RWPE1 (cell line): Measurements from ENCODE around the gene AP4S1.

ENCODE experiments used
- CTCF ChIA-PET: fragments of 350-600 bp; sonication (Branson Sonifier 250); formaldehyde crosslinking; extraction: SDS; loops from one replicate; lab custom pipeline; 2021; lab: Yijun Ruan, JAX
- POLR2A ChIA-PET: fragments of 400-600 bp; formaldehyde crosslinking; extraction: SDS; loops from one replicate; lab custom pipeline; 2020; ENCODE audit warnings: antibody characterized with exemption; ENCODE audit not compliant: low non-redundant PET; lab: Yijun Ruan, JAX
- DNase-seq: peaks from one replicate; pipeline ENCODE4 v3.0.0; 2012; ENCODE audit warnings: low spot score
- H3K27ac ChIP-seq: fragments of 450-650 bp; 2 replicates; pipeline ENCODE4 v1.5.1; 2017
- TF ChIP-seq, protein P1 (sequence below): fragments of 450-650 bp; conservative IDR thresholded peaks from 2 replicates; pipeline ENCODE4 v1.5.1; 2017; ENCODE audit warnings: low read depth, mild to moderate bottlenecking

AP4S1 gene

GRCh38 chr14:30995689-30996088 lies 29.8 kb upstream of the AP4S1 start:
- no peak overlapping the region for H3K27ac ChIP-seq
- TF ChIP-seq, protein P1, sequence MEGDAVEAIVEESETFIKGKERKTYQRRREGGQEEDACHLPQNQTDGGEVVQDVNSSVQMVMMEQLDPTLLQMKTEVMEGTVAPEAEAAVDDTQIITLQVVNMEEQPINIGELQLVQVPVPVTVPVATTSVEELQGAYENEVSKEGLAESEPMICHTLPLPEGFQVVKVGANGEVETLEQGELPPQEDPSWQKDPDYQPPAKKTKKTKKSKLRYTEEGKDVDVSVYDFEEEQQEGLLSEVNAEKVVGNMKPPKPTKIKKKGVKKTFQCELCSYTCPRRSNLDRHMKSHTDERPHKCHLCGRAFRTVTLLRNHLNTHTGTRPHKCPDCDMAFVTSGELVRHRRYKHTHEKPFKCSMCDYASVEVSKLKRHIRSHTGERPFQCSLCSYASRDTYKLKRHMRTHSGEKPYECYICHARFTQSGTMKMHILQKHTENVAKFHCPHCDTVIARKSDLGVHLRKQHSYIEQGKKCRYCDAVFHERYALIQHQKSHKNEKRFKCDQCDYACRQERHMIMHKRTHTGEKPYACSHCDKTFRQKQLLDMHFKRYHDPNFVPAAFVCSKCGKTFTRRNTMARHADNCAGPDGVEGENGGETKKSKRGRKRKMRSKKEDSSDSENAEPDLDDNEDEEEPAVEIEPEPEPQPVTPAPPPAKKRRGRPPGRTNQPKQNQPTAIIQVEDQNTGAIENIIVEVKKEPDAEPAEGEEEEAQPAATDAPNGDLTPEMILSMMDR: no peak
- POLR2A ChIA-PET: no interaction called here
- CTCF ChIA-PET: no interaction called here
- DNase-seq: no peak

DNA sequence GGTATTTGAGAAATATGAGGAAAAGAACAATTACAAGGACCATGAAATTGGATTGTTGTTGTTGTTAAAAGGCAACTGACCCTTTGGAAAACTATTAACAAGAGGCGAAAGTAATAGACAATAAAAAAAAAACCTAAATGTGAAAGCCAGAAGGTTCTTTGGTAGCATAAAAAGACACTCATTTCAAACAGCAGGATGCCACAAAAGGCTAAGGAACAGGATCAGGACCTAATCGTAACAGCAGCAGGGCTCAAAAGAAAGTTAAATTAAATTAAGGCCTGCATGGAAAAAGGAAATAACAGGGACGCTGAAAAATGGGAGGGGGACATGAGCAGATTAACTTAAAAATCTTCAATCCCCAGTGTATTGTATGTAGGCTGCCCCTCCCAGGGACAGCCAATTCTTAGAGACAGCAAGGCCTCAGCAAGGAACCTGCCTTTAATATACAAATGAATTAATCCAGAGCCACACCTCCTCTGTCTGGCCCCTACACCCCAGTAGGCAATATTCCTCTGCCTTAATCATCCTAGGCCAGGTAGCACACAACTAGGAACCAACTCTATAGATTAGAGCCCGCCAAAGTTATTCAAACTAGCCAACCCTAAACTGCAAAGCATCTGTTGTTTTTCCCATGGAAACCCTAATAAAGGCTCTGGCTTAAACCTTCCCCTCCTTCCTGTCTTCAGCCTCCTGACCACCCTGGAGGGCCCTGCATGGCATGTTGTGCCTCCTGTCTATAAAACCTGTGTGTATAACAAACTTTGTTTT lies 28.4 kb upstream of the AP4S1 start:
- CTCF ChIA-PET: interaction anchor here (0.7 kb wide), 1 partner anchor 17 kb away, joined by 4 read pairs; no protein-coding TSS in a partner anchor
- TF ChIP-seq, protein P1: no peak
- H3K27ac ChIP-seq: no peak overlapping the region
- DNase-seq: no peak
- POLR2A ChIA-PET: no interaction called here

GRCh38 chr14:30998100-30998706 lies 27.2 kb upstream of the AP4S1 start:
- no peak overlapping the region for H3K27ac ChIP-seq
- CTCF ChIA-PET: interaction anchor here (0.6 kb wide), 1 partner anchor 80 kb away, joined by 3 read pairs; no protein-coding TSS in a partner anchor
- TF ChIP-seq, protein P1: no peak
- DNase-seq: peak; percentile 7
- POLR2A ChIA-PET: interaction anchor here (0.6 kb wide), 1 partner anchor 79 kb away, joined by 3 read pairs; no protein-coding TSS in a partner anchor

- TF ChIP-seq, protein P1: no peak
- DNase-seq: no peak
- no peak overlapping the region for H3K27ac ChIP-seq
- POLR2A ChIA-PET: no interaction called here
- CTCF ChIA-PET: no interaction called here
These were observed 26.2 kb upstream of the AP4S1 start for GRCh38 chr14:30999038-30999773.

DNA sequence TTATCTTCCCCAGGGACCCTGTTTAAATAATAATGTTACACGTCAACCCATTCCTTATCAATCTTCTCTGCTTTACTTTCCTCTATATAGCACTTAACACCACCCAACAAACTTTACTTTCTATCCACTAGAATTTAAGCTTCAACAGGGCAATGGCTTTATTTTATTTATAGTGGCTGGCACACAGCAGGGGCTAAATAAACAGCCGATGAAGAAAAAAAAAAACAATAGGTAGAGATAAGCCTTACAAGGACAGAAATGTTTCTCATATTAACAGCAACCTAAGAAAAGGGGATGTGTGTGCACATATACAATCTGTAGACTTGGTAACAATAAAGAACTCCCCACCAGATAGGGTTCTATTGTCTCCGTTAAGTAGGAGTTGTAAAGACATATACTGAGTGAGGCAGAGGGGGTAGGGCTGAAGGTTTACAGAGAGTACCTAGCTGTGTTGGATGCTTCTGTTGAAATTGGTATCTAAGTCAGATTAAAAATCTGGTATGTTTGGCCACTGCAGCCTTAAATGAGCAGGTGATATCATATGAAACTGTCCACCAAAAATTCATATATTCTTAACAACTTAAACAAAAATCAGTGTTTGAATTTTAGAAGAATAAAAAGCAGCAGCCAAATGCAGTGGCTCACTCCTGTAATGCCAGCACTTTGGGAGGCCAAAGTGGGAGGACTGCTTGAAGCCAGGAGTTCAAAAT lies 24.7 kb upstream of the AP4S1 start:
- CTCF ChIA-PET: no interaction called here
- DNase-seq: no peak
- POLR2A ChIA-PET: no interaction called here
- H3K27ac ChIP-seq: no peak overlapping the region
- TF ChIP-seq, protein P1: no peak

- POLR2A ChIA-PET: no interaction called here
- TF ChIP-seq, protein P1: no peak
These were observed 24.1 kb upstream of the AP4S1 start for GRCh38 chr14:31001339-31001658.

More at GRCh38 chr14:31001339-31001658, 24.1 kb upstream of the AP4S1 start:
- CTCF ChIA-PET: no interaction called here
- no peak for DNase-seq
- H3K27ac ChIP-seq: no peak overlapping the region
